Measurements from ENCODE around the gene TTC7B. TPM values are rescaled to one million over a fixed set of nuclear protein-coding genes. Genes with fewer than 3 reads are reported as not detected.

TTC7B gene
- total RNA-seq, 1 experiment from 2014 or later = 70.6 TPM

GRCh38 chr14:90629471-90629870 lies 186.8 kb downstream of the TTC7B start (continued):
- no peak for TF ChIP-seq MAX (IDR thresholded peaks at IDR 0.05)
- no peak for TF ChIP-seq EGR1 (IDR thresholded peaks at IDR 0.05; ENCODE audit: low read depth)
- no peak for TF ChIP-seq FOSL1 (IDR thresholded peaks at IDR 0.05; ENCODE audit: low read depth)
- TF ChIP-seq TCF7L2 (IDR thresholded peaks at IDR 0.05; ENCODE audit: borderline replicate concordance, extremely low read depth, insufficient read depth, insufficient read length) = no peak
- no peak for TF ChIP-seq POLR2A (IDR thresholded peaks at IDR 0.05; ENCODE audit: borderline replicate concordance, extremely low read depth, insufficient read depth, insufficient read length)
- no peak for TF ChIP-seq EZH2 (IDR thresholded peaks at IDR 0.05)
- TF ChIP-seq SP1 (IDR thresholded peaks at IDR 0.05; ENCODE audit: low read depth) = no peak
- TF ChIP-seq CTCF (IDR thresholded peaks at IDR 0.05 in 2 of 3, conservative IDR thresholded peaks at IDR 0.05 in 1 of 3; ENCODE audit: borderline replicate concordance in 1 of 3, insufficient read depth in 1 of 3, low read depth in 2 of 3, low read length in 2 of 3) = no peak
- no peak for TF ChIP-seq RAD21 (IDR thresholded peaks at IDR 0.05; ENCODE audit: low read depth)

GRCh38 chr14:90628825-90629224 lies 187.4 kb downstream of the TTC7B start:
- H4K20me1 ChIP-seq (ENCODE audit: insufficient read depth) = no peaks in the 10 kb centered on the region
- H3K27ac ChIP-seq (ENCODE audit: low read depth, low read length) = no peak overlapping the region
- no peak for DNase-seq (ENCODE audit: low read depth, low spot score)
- no peak for TF ChIP-seq ZFX (IDR thresholded peaks at IDR 0.05)
- TF ChIP-seq FOSL1 (IDR thresholded peaks at IDR 0.05; ENCODE audit: low read depth) = no peak
- TF ChIP-seq POLR2AphosphoS5 (IDR thresholded peaks at IDR 0.05; ENCODE audit: low read depth, low read length) = no peak
- no peak for TF ChIP-seq CEBPB (IDR thresholded peaks at IDR 0.05; ENCODE audit: low read depth)
- TF ChIP-seq EGR1 (IDR thresholded peaks at IDR 0.05; ENCODE audit: low read depth) = no peak
- no peak for TF ChIP-seq POLR2A (IDR thresholded peaks at IDR 0.05; ENCODE audit: borderline replicate concordance, extremely low read depth, insufficient read depth, insufficient read length)
- no peak for TF ChIP-seq CBX3 (IDR thresholded peaks at IDR 0.05; ENCODE audit: low read depth)
- TF ChIP-seq ELF1 (IDR thresholded peaks at IDR 0.05; ENCODE audit: borderline replicate concordance, low read depth) = no peak
- no peak for TF ChIP-seq REST (IDR thresholded peaks at IDR 0.05; ENCODE audit: low read depth)
- no peak for TF ChIP-seq RAD21 (IDR thresholded peaks at IDR 0.05; ENCODE audit: low read depth)
- TF ChIP-seq TCF7L2 (IDR thresholded peaks at IDR 0.05; ENCODE audit: borderline replicate concordance, extremely low read depth, insufficient read depth, insufficient read length) = no peak
- no peak for TF ChIP-seq JUND (IDR thresholded peaks at IDR 0.05)
- TF ChIP-seq SRF (IDR thresholded peaks at IDR 0.05; ENCODE audit: low read depth) = no peak
- no peak for TF ChIP-seq ATF3 (IDR thresholded peaks at IDR 0.05)
- ChIA-PET POLR2A (interaction anchor here (0.6 kb wide), 1 partner anchor 231 kb away, joined by 4 read pairs; no protein-coding TSS in a partner anchor), RAD21 (ENCODE audit: low non-redundant PET in 1 of 2, low total read pairs in 2 of 2, uncharacterized antibody in 2 of 2, unreplicated experiment in 2 of 2) (no interaction called here), CTCF (no interaction called here)
- no peak overlapping the region for H3K9ac ChIP-seq (ENCODE audit: low read length)
- H3K9me2 ChIP-seq (ENCODE audit: insufficient read depth) = no peaks in the 10 kb centered on the region
- intact Hi-C loops (cut with micrococcal nuclease) = no loop called here
- H3K79me2 ChIP-seq (ENCODE audit: insufficient read depth, low read length) = no peaks in the 10 kb centered on the region
- ATAC-seq = no peak
- H3K9me3 ChIP-seq (ENCODE audit: control insufficient read depth in 1 of 2, insufficient read depth in 1 of 2, low read depth in 1 of 2, low read length in 2 of 2) = no peaks in the 10 kb centered on the region
- no peaks in the 10 kb centered on the region for H3K27me3 ChIP-seq (ENCODE audit: insufficient read depth, low read length)
- no TSS peak for BruUV-seq (replicated peaks)
- no peak overlapping the region for H3K4me3 ChIP-seq (replicated peaks in 1 of 2; ENCODE audit: low read depth in 1 of 2, low read length in 2 of 2)
- no peak overlapping the region for H3K4me2 ChIP-seq (ENCODE audit: low read length)
- H2AFZ ChIP-seq (ENCODE audit: low read depth, low read length, poor library complexity, severe bottlenecking) = no peak overlapping the region
- H3K36me3 ChIP-seq (ENCODE audit: control insufficient read depth in 1 of 2, insufficient read depth in 2 of 2, low read length in 2 of 2) = no peaks in the 10 kb centered on the region
- H3K4me1 ChIP-seq (ENCODE audit: control insufficient read depth in 1 of 2, insufficient read depth in 2 of 2, low read length in 2 of 2) = peaks cover 17 to 20% of the 10 kb centered on the region in 2 experiments
